BJ (cell line): ENCODE data around the gene CELF1. TPM values are rescaled to one million over a fixed set of nuclear protein-coding genes. Genes with fewer than 3 reads are reported as not detected.
"Not testable (repeated sequence)": the region's sequence is repeated elsewhere in the genome, so short reads cannot be mapped to it uniquely, and the experiment has no call there.

Source experiments
- CTCF ChIA-PET: fragments of 350-600 bp; formaldehyde crosslinking; extraction: SDS; loops from one replicate; lab custom pipeline; 2021; ENCODE audit warnings: antibody characterized with exemption, inconsistent platforms; lab: Yijun Ruan, JAX
- POLR2A ChIA-PET: fragments of 300-600 bp; sonication (Branson Sonifier 250); formaldehyde crosslinking; extraction: SDS; loops from one replicate; lab custom pipeline; 2021; ENCODE audit warnings: antibody characterized with exemption; lab: Charles Lee
- DNase-seq: peaks from one replicate; pipeline ENCODE4 v3.0.0-alpha.2; 2011; ENCODE audit warnings: low read depth
- H3K27me3 ChIP-seq: 2 replicates; pipeline ENCODE4 v1.6.0; 2011; ENCODE audit warnings: low read length; ENCODE audit not compliant: control insufficient read depth, insufficient read depth
- H3K36me3 ChIP-seq: 2 replicates; pipeline ENCODE4 v1.5.1; 2011; ENCODE audit warnings: low read length; ENCODE audit not compliant: control insufficient read depth, insufficient read depth
- H3K4me3 ChIP-seq: 2 replicates; pipeline ENCODE4 v1.5.1; 2011; ENCODE audit warnings: low read depth, mild to moderate bottlenecking, control low read depth, low read length
- CTCF ChIP-seq: IDR thresholded peaks from 2 replicates; pipeline ENCODE4 v1.5.1; 2011; ENCODE audit warnings: low read depth, mild to moderate bottlenecking, control low read depth, inconsistent platforms, low read length, moderate library complexity; ENCODE audit not compliant: insufficient read depth
- polyA plus RNA-seq: library from polyadenylated mRNA; depleted of rRNA; stranded (reverse); fragments of >200 nt; gene quantifications from 2 replicates; pipeline ENCODE4 v1.2.3, GENCODE V29; 2011

CELF1 gene
- polyA plus RNA-seq, 1 experiment: 73.5 TPM

- POLR2A ChIA-PET: not testable (repeated sequence)
These were observed 98.7 kb downstream of the CELF1 start for GRCh38 chr11:47454258-47454671.

GRCh38 chr11:47453365-47453764 is 99.6 kb downstream of the CELF1 start:
- no peak for TF ChIP-seq CTCF
- no peak for DNase-seq
- H3K36me3 ChIP-seq: no peaks in the 10 kb centered on the region
- CTCF ChIA-PET: interaction anchor here (0.7 to 5.3 kb wide), 6 partner anchors 9 to 196 kb away, joined by 3 to 52 read pairs (median 8); partner anchors contain the start of gene NR1H3
- no peak overlapping the region for H3K4me3 ChIP-seq
- no peaks in the 10 kb centered on the region for H3K27me3 ChIP-seq
- POLR2A ChIA-PET: no interaction called here

More at GRCh38 chr11:47454258-47454671, 98.7 kb downstream of the CELF1 start:
- DNase-seq: peak; percentile 30
- not testable (repeated sequence) for H3K36me3 ChIP-seq, H3K4me3 ChIP-seq, H3K27me3 ChIP-seq
- CTCF ChIA-PET: interaction anchor here (0.5 to 5.3 kb wide), 11 partner anchors 9 to 197 kb away, joined by 3 to 52 read pairs (median 3); partner anchors contain the start of gene NR1H3
- TF ChIP-seq CTCF: peak; percentile 85

- ChIA-PET CTCF (interaction anchor here (0.6 to 3.5 kb wide), 4 partner anchors 9 to 79 kb away, joined by 3 to 20 read pairs (median 8); no protein-coding TSS in a partner anchor), POLR2A (no interaction called here)
- peaks cover 1% of the 10 kb centered on the region; the same call in 1 of the 2 replicates for H3K36me3 ChIP-seq
- no peak overlapping the region for H3K4me3 ChIP-seq
- no peak for DNase-seq
- H3K27me3 ChIP-seq: no peaks in the 10 kb centered on the region
- no peak for TF ChIP-seq CTCF
These were observed 100.9 kb downstream of the CELF1 start for GRCh38 chr11:47451990-47452389.

- peaks cover 1% of the 10 kb centered on the region; the same call in 1 of the 2 replicates for H3K36me3 ChIP-seq
- POLR2A ChIA-PET: no interaction called here
- DNase-seq: no peak
- CTCF ChIA-PET: interaction anchor here (0.6 to 3.5 kb wide), 3 partner anchors 8 to 79 kb away, joined by 3 to 20 read pairs (median 6); no protein-coding TSS in a partner anchor
- TF ChIP-seq CTCF: no peak
- H3K27me3 ChIP-seq: no peaks in the 10 kb centered on the region
- H3K4me3 ChIP-seq: no peak overlapping the region
These were observed 101.5 kb downstream of the CELF1 start for GRCh38 chr11:47451436-47451835.

- Histone ChIP-seq H3K27me3 (no peaks in the 10 kb centered on the region), H3K4me3 (no peak overlapping the region), H3K36me3 (peaks cover 1% of the 10 kb centered on the region; the same call in 1 of the 2 replicates)
- ChIA-PET CTCF (interaction anchor here (1.8 kb wide), 1 partner anchor 37 kb away, joined by 4 read pairs; no protein-coding TSS in a partner anchor), POLR2A (no interaction called here)
- TF ChIP-seq CTCF: no peak
- DNase-seq: no peak
These were observed 103.4 kb downstream of the CELF1 start for GRCh38 chr11:47449541-47449940.
